Upper lobe of left lung (tissue), 4 donors: ENCODE measurements around the gene RAB30.

Experiments used
- EP300 ChIP-seq, 4 donors: sonication (generic); formaldehyde crosslinking; IDR thresholded peaks; one replicate each; pipeline ENCODE4 v1.5.1; 2017; ENCODE audit warnings: antibody characterized with exemption in 4 of 4, control low read depth in 2 of 4
- POLR2A ChIP-seq, 4 donors: fragments of 450-650 bp; IDR thresholded peaks; one replicate each; pipeline ENCODE4 v1.5.1; 2016 to 2017; ENCODE audit warnings: antibody characterized with exemption in 4 of 4, mild to moderate bottlenecking in 2 of 4
- POLR2AphosphoS5 ChIP-seq, 2 donors: sonication (generic); formaldehyde crosslinking; IDR thresholded peaks; one replicate each; pipeline ENCODE4 v1.5.1; 2017; ENCODE audit warnings: antibody characterized with exemption in 2 of 2
- TF ChIP-seq, protein P1 (sequence below), 6 experiments: fragments of 450-650 bp in 4 of 6; fragments of 200-600 bp in 2 of 6; sonication (generic) in 2 of 6; IDR thresholded peaks; one replicate each; pipeline ENCODE4 v1.5.1; 2016 to 2019; ENCODE audit warnings: antibody characterized with exemption in 6 of 6

DNA sequence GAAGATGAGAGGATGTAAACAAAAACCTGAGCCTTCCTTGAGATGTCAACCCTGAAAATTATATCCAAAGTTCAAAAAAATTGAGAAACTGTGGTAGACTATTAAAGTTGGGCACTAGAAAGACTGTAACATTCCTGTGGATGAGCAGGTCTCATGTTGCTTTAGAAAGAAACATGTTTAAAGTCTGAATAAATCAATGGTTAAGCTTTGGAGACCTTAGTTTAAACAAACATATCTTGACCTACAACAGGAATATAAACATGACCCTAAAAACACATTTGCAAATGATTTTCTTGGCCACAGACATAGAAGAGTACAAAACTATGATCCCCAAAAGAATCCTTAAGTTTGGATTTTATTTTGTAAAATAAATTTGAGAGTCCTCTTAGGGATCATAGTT, 47.1 kb upstream of the RAB30 start:
- TF ChIP-seq EP300 (IDR thresholded peaks at IDR 0.05) (no peak), POLR2A (IDR thresholded peaks at IDR 0.05) (no peak), POLR2AphosphoS5 (IDR thresholded peaks at IDR 0.05) (no peak)
- TF ChIP-seq, protein P1, sequence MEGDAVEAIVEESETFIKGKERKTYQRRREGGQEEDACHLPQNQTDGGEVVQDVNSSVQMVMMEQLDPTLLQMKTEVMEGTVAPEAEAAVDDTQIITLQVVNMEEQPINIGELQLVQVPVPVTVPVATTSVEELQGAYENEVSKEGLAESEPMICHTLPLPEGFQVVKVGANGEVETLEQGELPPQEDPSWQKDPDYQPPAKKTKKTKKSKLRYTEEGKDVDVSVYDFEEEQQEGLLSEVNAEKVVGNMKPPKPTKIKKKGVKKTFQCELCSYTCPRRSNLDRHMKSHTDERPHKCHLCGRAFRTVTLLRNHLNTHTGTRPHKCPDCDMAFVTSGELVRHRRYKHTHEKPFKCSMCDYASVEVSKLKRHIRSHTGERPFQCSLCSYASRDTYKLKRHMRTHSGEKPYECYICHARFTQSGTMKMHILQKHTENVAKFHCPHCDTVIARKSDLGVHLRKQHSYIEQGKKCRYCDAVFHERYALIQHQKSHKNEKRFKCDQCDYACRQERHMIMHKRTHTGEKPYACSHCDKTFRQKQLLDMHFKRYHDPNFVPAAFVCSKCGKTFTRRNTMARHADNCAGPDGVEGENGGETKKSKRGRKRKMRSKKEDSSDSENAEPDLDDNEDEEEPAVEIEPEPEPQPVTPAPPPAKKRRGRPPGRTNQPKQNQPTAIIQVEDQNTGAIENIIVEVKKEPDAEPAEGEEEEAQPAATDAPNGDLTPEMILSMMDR (IDR thresholded peaks at IDR 0.05): no peak
